HG02588 (cell line): ENCODE data around the gene SERINC1.
"Not testable (repeated sequence)": the region's sequence is repeated elsewhere in the genome, so short reads cannot be mapped to it uniquely, and the experiment has no call there.

ENCODE experiments used
- ATAC-seq: cut with Tn5 transposase; IDR thresholded peaks from one replicate; pipeline ENCODE4 v1.9.1; 2021; ENCODE audit warnings: mild to moderate bottlenecking, moderate library complexity; ENCODE audit not compliant: unreplicated experiment

The SERINC1 gene

GRCh38 chr6:122471107-122472021 lies at the start of gene SERINC1:
Gene SERINC1, minus strand, starts transcription at chr6:122471807. Its CDS starts 70 bp downstream, at chr6:122471737.
- ATAC-seq: peak; percentile 99

GRCh38 chr6:122511193-122511924 lies 39.8 kb upstream of the SERINC1 start:
- ATAC-seq: no peak

GRCh38 chr6:122505170-122505569 lies 33.6 kb upstream of the SERINC1 start:
- ATAC-seq: not testable (repeated sequence)

GRCh38 chr6:122501475-122501874 lies 29.9 kb upstream of the SERINC1 start:
- no peak for ATAC-seq

GRCh38 chr6:122495612-122496011 lies 24.0 kb upstream of the SERINC1 start:
- no peak for ATAC-seq

GRCh38 chr6:122494665-122495272 lies 23.2 kb upstream of the SERINC1 start:
- ATAC-seq: no peak

- ATAC-seq: peak; percentile 98
Measured at GRCh38 chr6:122491919-122492555, 20.4 kb upstream of the SERINC1 start.

- no peak for ATAC-seq
Measured at GRCh38 chr6:122490607-122491006, 19.0 kb upstream of the SERINC1 start.

GRCh38 chr6:122484760-122485159 lies 13.2 kb upstream of the SERINC1 start:
- no peak for ATAC-seq

GRCh38 chr6:122482750-122483080 lies 11.1 kb upstream of the SERINC1 start:
- no peak for ATAC-seq

GRCh38 chr6:122476131-122476530 lies 4.5 kb upstream of the SERINC1 start:
- no peak for ATAC-seq

- ATAC-seq: peak; percentile 56
Measured at GRCh38 chr6:122472022-122472340, 374 bp upstream of the SERINC1 start.

- no peak for ATAC-seq
Measured at GRCh38 chr6:122461885-122462284, 9.7 kb downstream of the SERINC1 start.

- ATAC-seq: not testable (repeated sequence)
Measured at GRCh38 chr6:122459865-122460416, 11.7 kb downstream of the SERINC1 start.

- no peak for ATAC-seq
Measured at GRCh38 chr6:122459240-122459639, 12.4 kb downstream of the SERINC1 start.

GRCh38 chr6:122458087-122458486 lies 13.5 kb downstream of the SERINC1 start:
- no peak for ATAC-seq

GRCh38 chr6:122455116-122455515 lies 16.5 kb downstream of the SERINC1 start:
- not testable (repeated sequence) for ATAC-seq

- ATAC-seq: no peak
Measured at GRCh38 chr6:122454673-122455072, 16.9 kb downstream of the SERINC1 start.

- no peak for ATAC-seq
Measured at GRCh38 chr6:122452509-122452908, 19.1 kb downstream of the SERINC1 start.

GRCh38 chr6:122449069-122449468 lies 22.5 kb downstream of the SERINC1 start:
- no peak for ATAC-seq

GRCh38 chr6:122445274-122445673 lies 26.3 kb downstream of the SERINC1 start:
- no peak for ATAC-seq
